GM12864 (cell line): Measurements from ENCODE around the gene PGM2.
"Not testable (repeated sequence)": the region's sequence is repeated elsewhere in the genome, so short reads cannot be mapped to it uniquely, and the experiment has no call there.

Experiments
- DNase-seq: peaks from one replicate; pipeline ENCODE4 v3.0.0-alpha.2; 2011; ENCODE audit warnings: low read depth
- H3K4me3 ChIP-seq: 2 replicates; pipeline ENCODE4 v1.5.1; 2011; ENCODE audit warnings: mild to moderate bottlenecking, low read depth, low read length, control low read depth
- TF ChIP-seq, protein P1 (sequence below): IDR thresholded peaks from 2 replicates; pipeline ENCODE4 v1.5.1; 2011; ENCODE audit warnings: low read depth, mild to moderate bottlenecking, moderate library complexity, low read length, control low read depth, inconsistent platforms; ENCODE audit errors: missing control alignments

PGM2 gene

DNA sequence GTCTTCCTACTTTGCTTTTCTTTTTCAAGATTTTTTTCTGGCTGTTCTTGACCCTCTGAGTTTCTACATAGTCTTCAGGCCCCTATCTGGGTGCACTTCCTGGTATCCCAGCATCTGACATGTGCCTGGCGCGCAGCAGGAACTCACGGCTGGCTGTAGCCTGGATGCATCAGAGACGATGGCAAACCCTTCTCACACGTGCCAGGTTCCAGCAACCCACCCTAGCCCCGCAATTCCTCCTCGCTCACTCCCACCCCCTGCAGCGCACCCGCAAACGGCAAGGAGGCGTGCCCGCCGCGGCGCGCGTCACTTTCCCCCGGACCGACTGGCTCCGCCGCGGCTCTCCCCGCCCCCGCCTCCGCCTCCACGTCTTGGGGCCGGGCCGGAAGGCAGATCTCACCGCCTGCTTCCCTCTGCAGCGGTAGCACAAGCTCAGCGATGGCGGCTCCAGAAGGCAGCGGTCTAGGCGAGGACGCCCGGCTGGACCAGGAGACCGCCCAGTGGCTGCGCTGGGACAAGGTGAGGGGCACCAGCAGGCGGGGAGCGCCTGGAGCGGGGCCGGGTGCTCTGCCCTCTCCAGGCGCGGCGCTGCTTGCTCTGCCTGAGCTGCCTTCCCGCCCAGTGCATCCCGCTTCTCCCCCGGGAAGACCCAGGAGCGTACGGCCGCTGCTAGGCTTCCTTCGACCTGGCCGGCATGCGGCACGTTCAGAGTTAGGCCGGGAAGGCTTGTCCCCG, at the start of gene PGM2:
Gene PGM2, plus strand, starts transcription at position 392 of the 735 bp plus-strand sequence. Its CDS starts 47 bp downstream, at position 439.
- DNase-seq, result peak; percentile 61
- peak within 1 kb of the TSS; percentile 93 for H3K4me3 ChIP-seq
- TF ChIP-seq, protein P1, sequence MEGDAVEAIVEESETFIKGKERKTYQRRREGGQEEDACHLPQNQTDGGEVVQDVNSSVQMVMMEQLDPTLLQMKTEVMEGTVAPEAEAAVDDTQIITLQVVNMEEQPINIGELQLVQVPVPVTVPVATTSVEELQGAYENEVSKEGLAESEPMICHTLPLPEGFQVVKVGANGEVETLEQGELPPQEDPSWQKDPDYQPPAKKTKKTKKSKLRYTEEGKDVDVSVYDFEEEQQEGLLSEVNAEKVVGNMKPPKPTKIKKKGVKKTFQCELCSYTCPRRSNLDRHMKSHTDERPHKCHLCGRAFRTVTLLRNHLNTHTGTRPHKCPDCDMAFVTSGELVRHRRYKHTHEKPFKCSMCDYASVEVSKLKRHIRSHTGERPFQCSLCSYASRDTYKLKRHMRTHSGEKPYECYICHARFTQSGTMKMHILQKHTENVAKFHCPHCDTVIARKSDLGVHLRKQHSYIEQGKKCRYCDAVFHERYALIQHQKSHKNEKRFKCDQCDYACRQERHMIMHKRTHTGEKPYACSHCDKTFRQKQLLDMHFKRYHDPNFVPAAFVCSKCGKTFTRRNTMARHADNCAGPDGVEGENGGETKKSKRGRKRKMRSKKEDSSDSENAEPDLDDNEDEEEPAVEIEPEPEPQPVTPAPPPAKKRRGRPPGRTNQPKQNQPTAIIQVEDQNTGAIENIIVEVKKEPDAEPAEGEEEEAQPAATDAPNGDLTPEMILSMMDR, result no peak

DNA sequence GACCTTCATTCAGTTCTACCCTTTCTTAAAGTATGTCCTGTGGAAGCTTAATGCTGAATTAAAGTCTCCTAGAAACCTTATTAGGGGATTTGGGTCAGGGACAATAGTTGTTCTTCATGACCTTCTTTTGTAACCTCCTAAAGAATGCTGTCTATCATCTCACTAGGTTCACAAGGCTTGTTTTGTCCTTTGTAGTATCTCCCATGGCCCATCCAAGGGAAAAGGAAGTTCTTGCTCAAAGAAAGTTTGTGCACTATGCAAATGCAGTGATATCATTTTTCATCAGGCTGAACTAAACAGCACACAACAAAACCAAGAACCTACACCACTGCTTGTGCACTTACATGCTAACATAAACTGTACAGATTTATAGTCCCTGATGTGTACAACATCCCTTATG, 46.6 kb upstream of the PGM2 start:
- H3K4me3 ChIP-seq, result no peak overlapping the region
- TF ChIP-seq, protein P1, result no peak
- DNase-seq, result no peak

DNA sequence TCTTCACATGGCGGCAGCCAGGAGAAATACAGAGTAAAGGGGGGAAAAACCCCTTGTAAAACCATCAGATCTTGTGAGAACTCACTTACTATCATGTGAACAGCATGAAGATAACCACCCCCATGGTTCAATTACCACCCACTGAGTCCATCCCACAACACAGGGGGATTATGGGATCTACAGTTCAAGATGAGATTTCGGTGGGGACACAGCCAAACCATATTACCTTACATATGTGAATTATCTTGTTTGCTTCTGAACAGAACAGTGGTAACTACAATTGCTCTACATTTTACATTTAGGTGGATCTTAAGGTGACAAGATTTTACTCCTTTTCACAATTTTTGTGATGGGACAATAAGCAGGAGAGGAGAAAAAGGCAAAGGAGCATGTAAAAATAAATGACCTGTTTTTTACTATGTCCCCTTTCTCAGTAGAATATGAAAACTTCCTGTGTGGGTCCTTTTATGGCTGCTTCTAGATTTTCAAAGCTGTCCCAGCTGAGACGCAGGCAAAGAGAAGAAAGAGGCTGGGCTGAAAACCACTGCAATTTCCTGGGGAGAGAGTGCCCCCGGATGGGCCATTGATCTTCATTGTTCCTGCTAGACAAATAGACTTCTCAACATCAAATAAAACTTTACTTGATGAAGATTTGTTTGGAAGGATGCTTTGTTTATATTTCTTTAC, 45.9 kb upstream of the PGM2 start:
- TF ChIP-seq, protein P1, result peak; percentile 14
- no peak for DNase-seq
- H3K4me3 ChIP-seq, result no peak overlapping the region

DNA sequence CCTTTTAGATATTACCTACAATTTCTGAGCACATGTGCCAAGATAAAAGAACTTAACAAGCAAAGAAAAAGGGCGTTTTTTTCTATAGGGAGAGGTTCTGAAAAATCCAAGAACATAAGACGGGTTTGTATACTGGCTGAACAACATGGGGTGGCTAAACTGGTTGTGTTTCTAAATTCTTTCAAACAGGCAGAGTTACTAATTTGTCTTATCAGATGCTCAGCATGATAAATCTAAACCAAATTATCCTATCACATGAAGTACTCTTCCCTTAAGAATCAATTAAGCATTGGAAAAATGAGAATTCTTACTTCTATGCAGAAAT, 45.4 kb upstream of the PGM2 start:
- H3K4me3 ChIP-seq, result no peak overlapping the region
- TF ChIP-seq, protein P1, result no peak
- no peak for DNase-seq

DNA sequence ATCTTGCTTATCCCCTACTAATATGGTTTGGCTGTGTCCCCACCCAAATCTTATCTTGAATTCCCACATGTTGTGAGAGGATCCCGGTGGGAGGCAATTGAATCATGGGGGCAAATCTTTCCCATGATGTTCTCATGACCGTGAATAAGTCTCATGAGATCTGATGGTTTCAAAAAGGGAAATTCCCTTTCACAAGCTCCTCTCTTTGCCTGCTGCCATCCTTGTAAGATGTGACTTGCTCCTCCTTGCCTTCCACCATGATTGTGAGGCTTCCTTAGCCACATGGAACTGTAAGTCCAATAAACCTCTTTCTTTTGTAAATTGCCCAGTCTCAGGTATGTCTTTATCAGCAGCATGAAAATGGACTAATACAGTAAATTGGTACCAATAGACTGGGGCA, 40.2 kb upstream of the PGM2 start:
- DNase-seq, H3K4me3 ChIP-seq: not testable (repeated sequence)

DNA sequence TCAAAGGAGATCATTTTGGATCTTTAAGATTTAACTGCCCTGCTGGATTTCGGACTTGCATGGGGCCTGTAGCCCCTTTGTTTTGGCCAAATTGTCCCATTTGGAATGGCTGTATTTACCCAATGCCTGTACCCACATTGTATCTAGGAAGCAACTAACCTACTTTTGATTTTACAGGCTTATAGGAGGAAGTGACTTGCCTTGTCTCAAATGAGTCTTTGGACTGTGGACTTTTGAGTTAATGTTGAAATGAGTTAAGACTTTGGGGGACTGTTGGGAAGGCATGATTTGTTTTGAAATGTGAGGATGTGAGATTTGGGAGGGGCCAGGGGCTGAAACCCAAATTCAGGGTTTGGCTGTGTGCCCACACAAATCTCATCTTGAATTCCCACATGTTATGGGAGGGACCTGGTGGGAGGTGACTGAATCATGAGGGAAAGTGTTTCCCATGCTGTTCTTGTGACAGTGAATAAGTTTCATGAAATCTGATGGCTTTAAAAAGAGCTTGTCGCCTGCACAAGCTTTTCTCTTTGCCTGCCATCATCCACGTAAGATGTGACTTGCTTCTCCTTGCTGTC, 38.5 kb upstream of the PGM2 start:
- not testable (repeated sequence) for DNase-seq, H3K4me3 ChIP-seq

DNA sequence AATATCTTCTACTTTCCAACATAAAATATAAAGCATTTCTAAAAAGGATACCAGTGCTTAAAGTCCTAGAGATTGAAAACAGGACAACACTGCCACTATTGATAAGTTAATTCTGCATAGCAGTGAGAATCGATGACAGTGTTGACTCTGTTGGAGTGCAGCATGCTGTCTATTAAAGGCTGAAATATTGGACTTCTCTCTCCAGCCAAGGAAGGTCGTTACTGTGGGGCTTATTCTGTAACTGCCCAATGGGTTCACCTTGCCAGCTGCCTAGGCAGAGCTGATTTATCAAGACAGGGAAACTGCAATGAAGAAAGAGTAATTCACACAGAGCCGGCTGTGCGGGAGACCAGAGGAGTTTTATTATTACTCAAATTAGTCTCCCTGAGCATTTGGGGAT, 37.7 kb upstream of the PGM2 start:
- TF ChIP-seq, protein P1, result no peak
- H3K4me3 ChIP-seq, result no peak overlapping the region
- no peak for DNase-seq

DNA sequence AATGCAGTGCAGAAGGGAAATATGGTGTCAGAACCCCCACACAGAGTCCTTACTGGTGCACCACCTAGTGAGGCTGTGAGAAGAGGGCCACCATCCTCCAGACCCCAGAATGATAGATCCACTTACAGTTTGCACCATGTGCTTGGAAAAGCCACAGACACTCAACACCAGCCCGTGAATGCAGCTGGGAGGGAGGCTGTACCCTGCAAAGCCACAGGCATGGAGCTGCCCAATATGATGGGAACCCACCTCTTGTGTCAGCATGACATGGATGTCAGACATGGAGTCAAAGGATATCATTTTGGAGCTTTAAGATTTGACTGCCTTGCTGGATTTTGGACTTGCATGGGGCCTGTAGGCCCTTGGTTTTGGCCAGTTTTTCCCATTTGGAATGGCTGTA, 34.2 kb upstream of the PGM2 start:
- TF ChIP-seq, protein P1, result no peak
- no peak overlapping the region for H3K4me3 ChIP-seq
- no peak for DNase-seq
